GM21529 (cell line): ENCODE results near the gene NEK11.
A peak's percentile ranks its signal among the peaks of the same experiment; 100 is the strongest.
"Not testable (repeated sequence)": the region's sequence is repeated elsewhere in the genome, so short reads cannot be mapped to it uniquely, and the experiment has no call there.

ENCODE experiments used
- ATAC-seq: cut with Tn5 transposase; IDR thresholded peaks from one replicate; pipeline ENCODE4 v1.9.1; 2021; ENCODE audit not compliant: unreplicated experiment

The NEK11 gene

GRCh38 chr3:131353986-131354385 lies 327.3 kb downstream of the NEK11 start:
- ATAC-seq = no peak

DNA sequence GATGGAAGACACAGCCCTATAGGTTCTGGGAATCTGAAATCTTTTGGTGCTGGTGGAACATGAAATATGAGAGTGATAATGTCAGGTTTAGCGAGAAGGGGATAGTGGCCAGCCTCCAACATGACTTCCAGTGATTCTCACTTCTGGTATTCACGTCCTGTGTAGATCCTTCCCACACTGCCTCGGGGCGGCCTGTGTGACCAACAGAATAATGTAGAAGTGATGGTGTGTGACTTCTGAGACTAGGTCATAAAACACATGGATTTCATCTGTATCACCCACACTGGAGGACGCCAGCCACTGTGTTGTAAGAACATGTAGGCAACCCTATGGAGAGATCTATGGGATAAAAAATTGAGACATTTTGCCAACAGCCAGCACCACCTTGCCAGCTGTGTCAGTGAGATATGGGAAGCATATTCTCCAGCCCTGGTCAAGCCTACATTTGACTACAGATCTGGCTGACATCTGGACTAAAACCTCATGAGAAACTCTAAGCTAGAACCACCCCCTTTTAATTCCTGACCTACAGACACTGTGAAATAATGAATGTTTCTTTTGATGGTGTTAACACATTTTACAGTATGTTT lies 329.4 kb downstream of the NEK11 start:
- no peak for ATAC-seq

DNA sequence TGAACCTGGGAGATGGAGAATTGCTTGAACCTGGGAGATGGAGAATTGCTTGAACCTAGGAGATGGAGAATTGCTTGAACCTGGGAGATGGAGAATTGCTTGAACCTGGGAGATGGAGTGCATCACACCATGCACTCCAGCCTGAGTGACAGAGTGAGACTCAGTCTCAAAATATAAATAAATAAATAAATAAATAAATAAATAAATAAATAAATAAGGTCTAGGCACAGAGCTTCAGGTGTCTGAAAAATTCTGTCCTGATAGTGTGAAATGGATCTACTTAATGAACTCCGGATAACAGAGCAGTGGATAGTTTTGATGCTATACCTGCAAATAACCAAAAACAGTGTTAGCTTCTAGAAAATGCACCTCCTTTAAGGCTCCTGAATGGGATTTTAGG lies 330.6 kb downstream of the NEK11 start:
- no peak for ATAC-seq

DNA sequence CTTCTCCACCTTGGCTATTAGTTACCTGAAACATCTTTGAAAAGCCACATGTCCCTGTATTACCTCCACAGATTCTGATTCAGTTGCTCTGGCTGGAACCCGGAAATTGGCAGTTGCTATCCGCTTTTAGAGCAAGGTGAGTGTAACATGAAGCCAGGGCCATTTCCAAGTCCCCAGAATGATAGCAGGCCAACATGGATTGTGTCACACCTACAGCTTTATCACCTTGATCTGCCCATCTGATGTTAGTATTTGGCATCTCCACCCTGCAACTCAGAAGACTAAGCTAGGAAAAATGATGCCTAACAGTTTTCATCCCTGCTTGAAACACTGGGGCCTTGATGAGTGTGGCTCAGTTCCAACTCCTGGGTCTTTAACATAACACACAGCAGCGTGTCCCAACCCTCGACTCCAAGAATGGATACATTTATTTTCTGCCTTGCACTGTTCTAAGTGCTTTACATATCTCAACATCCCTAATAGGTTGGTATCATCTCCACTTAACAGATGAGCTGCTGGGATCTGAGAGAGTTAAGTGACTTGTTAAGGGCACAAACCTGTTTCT lies 333.6 kb downstream of the NEK11 start:
- ATAC-seq = no peak

GRCh38 chr3:131361066-131361463 lies 334.4 kb downstream of the NEK11 start:
- not testable (repeated sequence) for ATAC-seq

- peak; percentile 98 for ATAC-seq
These were observed 335.1 kb downstream of the NEK11 start for GRCh38 chr3:131361464-131362421.

DNA sequence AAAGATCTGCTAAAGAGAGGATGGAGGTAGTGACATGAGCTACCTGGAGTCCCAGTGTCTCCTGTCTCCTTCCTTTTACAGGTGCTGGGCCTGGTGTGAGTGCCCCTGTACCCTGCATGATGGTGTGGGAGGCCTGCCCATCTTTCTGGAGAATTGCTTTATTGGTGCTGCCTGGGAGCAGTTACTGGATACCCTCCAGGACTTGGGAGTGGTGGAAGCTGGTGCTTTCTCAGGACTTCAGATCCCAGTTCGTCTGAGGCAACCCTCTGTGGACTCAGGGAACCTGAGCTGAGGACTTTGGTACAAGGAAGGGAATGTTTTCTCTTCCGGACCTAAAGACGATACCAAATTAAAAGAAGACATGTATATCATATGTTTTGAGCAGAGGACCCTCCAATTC lies 336.6 kb downstream of the NEK11 start:
- ATAC-seq = no peak

- no peak for ATAC-seq
These were observed 344.4 kb downstream of the NEK11 start for GRCh38 chr3:131370935-131371687.

GRCh38 chr3:131371688-131372066 lies 345.0 kb downstream of the NEK11 start:
- ATAC-seq = no peak

DNA sequence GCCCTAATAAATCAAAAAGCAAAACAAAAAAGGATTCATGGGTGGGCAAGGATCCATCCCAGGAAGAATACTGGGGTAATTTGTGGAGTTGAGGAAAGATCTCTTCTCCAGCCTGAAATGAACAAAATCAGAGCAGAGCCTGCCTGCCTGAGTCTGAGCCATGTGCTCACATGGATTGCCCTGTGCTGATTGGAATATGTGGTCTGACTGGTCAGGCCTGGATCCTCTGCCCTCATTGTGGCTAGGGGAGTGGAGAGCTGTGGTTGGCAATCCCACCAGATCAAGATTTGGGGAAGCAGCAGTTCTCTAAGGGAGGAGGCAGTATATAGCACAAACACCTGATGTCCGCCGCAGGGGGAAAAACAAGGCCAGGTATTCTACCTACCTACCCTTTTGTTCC lies 348.1 kb downstream of the NEK11 start:
- no peak for ATAC-seq

- ATAC-seq = peak; percentile 15
These were observed 354.3 kb downstream of the NEK11 start for GRCh38 chr3:131380821-131381444.

DNA sequence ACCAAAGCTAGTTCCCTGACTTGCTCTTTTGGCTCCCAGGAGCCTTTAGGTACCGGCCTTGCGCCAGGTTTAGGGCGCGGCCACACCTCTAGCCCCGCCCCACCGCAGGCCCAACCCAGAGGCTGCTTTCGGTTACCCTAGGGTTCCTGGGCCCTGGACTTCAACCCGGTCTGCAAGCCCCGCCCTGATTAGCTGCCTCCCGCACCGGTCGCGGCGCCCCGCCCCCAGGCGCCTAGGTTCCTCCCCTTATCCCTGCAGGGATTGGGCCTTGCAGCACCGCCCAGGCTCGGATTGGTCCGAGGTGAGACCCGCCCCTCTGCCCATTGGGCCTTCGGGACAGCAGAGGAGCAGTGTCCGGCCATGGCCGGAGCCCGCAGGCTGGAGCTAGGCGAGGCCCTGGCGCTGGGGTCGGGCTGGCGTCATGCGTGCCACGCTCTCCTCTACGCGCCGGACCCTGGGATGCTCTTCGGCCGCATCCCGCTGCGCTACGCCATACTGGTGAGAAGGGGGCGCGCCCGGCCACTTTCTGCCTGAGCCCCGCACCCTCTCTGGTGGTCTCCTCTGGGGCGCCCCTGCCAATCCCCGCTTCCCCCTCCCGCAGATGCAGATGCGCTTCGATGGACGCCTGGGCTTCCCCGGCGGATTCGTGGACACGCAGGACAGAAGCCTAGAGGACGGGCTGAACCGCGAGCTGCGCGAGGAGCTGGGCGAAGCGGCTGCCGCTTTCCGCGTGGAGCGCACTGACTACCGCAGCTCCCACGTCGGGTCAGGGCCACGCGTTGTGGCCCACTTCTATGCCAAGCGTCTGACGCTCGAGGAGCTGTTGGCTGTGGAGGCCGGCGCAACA lies 355.0 kb downstream of the NEK11 start, which contains the start of gene NUDT16:
Gene NUDT16 (plus strand): TSS at position 330 of the 847 bp plus-strand sequence. CDS start 31 bp downstream, at position 361.
- ATAC-seq = peak; percentile 98

DNA sequence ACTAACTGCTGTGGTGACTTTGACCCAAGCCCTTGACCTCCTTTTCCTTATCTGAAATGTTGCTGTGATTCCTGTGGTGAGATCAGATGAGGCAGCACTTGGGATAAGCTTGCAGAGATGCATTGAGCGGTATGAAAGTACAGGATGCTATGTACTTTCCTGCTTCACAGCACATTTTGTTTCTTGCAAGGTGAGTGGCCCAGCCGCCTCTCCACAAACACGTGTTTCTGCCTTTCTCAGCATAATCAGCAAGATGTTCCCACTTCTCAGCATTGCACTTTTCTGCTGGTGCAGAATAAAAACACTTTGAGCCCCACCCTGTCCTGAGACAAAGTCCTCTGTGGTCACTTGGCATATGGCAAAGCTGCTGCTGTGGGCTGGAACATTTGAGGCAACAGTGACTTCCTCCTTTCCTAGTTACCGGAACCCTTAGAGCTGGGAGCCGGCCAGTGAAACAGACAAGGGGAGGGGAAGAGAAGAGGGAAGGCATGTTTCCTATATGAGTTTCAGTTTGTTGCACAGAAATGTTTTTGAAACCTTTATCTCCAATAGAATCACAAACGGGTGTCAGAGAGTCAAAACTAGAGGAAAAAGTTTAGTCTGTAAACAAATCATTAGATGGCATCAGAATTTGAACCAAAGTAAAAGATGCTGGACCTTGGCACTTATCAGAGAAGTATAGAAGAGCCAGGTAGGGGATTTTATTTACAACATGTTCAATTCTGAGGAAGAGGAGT lies 359.9 kb downstream of the NEK11 start:
- ATAC-seq = no peak

GRCh38 chr3:131387796-131388489 lies 361.3 kb downstream of the NEK11 start:
- ATAC-seq = no peak

GRCh38 chr3:131388490-131388799 lies 361.8 kb downstream of the NEK11 start:
- ATAC-seq = no peak

DNA sequence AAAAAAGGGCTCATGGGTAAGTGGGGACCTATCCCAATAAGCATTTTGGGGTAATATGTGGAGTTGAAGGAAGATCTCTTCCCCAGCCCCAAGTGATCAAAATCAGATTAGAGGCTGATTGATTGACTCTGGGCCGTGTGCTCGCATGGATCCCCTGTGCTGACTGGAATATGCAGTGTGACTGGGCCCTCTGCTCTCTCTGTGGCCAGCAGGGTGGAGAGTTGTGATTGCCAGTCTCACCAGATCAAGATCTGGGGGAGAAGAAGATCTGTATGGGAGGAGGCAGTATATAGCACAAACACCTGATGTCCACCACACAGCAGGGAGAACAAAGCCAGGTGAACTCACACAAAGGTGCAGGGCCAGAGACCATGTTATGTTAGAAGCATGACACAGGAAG lies 363.7 kb downstream of the NEK11 start:
- ATAC-seq = no peak

- ATAC-seq = no peak
These were observed 366.4 kb downstream of the NEK11 start for GRCh38 chr3:131393051-131393450.

DNA sequence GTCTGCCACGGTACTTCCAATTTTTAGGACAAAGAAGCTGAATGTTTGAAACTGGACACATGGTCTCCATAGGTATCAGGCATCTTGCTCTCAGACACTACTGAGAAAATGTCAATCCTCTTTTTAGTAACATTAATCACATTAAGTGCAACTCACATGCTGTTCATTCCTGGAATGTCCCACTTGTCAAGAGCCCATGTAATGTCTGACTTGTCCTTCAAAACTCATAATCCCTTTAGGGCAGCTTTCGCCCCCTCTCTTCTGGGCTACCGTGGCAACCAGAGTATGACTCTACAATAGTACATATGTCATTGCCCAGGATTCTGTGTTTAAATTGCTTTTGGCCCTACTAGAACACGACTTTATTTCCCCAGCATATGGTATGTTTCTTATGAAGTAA lies 367.2 kb downstream of the NEK11 start:
- no peak for ATAC-seq

GRCh38 chr3:131394400-131394799 lies 367.7 kb downstream of the NEK11 start:
- ATAC-seq = no peak
